GM18951 (cell line): ENCODE data around the gene RNF175.
A peak's percentile ranks its signal among the peaks of the same experiment; 100 is the strongest.
"Not testable (repeated sequence)": the region's sequence is repeated elsewhere in the genome, so short reads cannot be mapped to it uniquely, and the experiment has no call there.

Experiments used
- POLR2A ChIP-seq: IDR thresholded peaks from 4 replicates; pipeline ENCODE4 v1.6.1; 2011; ENCODE audit warnings: mild to moderate bottlenecking; ENCODE audit not compliant: insufficient read length, insufficient read depth; ENCODE audit errors: extremely low read depth
- in situ Hi-C: fragments of 300-500 bp; cut with MboI; formaldehyde crosslinking; loops from one replicate; pipeline ENCODE4 v1.12.0; 2022; ENCODE audit warnings: low sequenced_read_pairs, mixed read lengths, inconsistent platforms; ENCODE audit not compliant: unreplicated experiment

The RNF175 gene

DNA sequence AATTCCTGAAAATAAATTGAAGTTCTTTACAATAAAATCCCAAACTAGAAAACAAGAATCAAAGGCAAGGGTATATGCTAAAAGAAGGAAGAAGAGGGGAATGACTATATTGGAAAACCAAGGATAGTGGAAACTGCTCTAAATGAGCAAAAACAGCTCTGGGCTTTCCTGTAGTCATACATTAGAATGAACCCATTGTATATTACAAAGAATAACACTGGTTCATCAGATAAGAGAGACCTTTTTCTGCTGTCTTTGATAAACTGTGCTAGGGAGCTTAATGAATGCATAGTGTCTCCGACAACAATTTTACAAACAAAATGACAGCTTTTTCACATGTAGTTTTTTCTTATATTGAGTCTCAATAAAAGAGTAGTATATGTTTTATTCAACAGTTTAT is 49.1 kb downstream of the RNF175 start:
- in situ Hi-C loops = no loop called here
- no peak for TF ChIP-seq POLR2A

DNA sequence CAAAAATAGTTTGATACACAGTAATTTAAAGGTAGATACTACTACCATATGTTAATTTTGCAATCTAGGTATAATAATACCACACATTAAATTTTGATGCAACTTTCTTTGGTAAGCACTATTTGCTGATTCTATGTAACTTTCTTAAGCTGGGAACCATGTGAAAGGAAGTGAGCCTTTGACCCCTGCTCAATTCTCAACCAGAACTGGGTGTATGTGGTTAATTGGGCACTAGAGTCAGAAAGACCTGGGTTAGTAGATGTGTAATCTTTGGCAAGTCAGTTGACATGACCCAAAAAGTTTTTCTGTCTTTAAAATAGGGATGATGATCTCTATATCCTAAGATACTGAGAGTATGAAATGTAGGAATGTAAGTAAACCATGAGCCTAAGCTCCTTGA is 53.3 kb downstream of the RNF175 start:
- in situ Hi-C loops = no loop called here
- no peak for TF ChIP-seq POLR2A

GRCh38 chr4:153705743-153706468 is 53.9 kb downstream of the RNF175 start:
- no peak for TF ChIP-seq POLR2A
- in situ Hi-C loops = no loop called here

DNA sequence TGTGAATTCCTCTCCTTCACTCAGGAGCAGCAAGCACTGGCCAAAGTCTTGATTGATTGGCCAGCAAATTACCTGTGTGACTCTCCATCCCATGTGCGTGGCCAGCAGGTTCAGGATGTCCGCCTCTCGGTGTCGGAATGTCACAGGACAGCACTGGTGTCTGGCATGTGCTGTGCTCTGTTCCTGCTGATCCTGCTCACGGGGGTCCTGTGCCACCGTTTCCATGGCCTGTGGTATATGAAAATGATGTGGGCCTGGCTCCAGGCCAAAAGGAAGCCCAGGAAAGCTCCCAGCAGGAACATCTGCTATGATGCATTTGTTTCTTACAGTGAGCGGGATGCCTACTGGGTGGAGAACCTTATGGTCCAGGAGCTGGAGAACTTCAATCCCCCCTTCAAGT is 55.3 kb downstream of the RNF175 start:
- TF ChIP-seq POLR2A = no peak
- in situ Hi-C loops = no loop called here

GRCh38 chr4:153684971-153685371 is 74.9 kb downstream of the RNF175 start:
- in situ Hi-C loops = no loop called here
- no peak for TF ChIP-seq POLR2A

- in situ Hi-C loops = no loop called here
- peak; percentile 39 for TF ChIP-seq POLR2A
These were observed 75.4 kb downstream of the RNF175 start, which contains the start of gene TLR2 for GRCh38 chr4:153684182-153684970. Gene TLR2 (plus strand): TSS chr4:153684280. CDS start chr4:153702908, 18,628 bp downstream.

DNA sequence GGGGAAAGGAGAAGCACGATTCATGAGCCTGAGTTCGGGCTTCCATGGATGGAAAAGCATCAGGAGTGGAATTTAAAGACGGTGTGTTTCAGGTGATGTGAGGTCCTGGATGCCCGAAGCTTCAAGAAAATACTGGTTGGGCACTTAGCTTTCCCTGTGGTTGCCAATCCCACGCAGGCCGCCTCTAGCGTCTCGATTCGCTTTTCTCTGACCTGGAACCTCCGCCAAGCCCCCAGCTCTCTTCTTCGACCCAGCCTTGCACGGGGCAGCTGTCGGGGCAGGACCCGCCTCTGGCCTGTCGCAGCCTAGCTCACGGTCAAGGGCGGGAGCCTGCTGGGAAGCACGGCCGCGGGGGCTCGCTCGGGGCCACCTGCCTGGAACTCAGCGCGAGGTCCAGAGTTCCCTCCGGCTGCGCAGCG is 76.1 kb downstream of the RNF175 start:
- no peak for TF ChIP-seq POLR2A

GRCh38 chr4:153679486-153679885 is 80.3 kb downstream of the RNF175 start:
- TF ChIP-seq POLR2A = no peak
- in situ Hi-C loops = no loop called here

More for the DNA sequence above, 76.1 kb downstream of the RNF175 start:
- in situ Hi-C loops = no loop called here

DNA sequence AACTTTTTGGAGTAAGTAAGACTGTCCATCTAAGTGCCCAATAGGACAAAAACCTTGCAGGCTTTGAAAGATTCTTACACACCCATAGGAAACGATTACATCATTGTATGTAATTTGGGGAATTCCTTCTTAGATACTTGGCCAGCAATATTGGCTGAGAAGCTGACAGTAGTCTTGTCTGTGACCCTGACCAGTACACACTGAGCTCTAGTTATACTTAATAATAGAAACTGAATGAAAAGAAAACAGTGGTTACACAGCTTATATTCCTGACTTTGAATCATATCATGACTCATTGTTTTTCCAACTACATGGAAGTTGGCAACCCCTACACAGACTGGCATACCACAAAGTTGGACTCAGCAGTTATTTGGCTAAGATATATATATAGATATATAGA is 82.8 kb downstream of the RNF175 start:
- in situ Hi-C loops = no loop called here
- no peak for TF ChIP-seq POLR2A

- in situ Hi-C loops = no loop called here
- TF ChIP-seq POLR2A = no peak
These were observed 83.3 kb downstream of the RNF175 start for GRCh38 chr4:153676486-153676885.

GRCh38 chr4:153669838-153670237 is 90.0 kb downstream of the RNF175 start:
- TF ChIP-seq POLR2A = no peak
- in situ Hi-C loops = no loop called here

DNA sequence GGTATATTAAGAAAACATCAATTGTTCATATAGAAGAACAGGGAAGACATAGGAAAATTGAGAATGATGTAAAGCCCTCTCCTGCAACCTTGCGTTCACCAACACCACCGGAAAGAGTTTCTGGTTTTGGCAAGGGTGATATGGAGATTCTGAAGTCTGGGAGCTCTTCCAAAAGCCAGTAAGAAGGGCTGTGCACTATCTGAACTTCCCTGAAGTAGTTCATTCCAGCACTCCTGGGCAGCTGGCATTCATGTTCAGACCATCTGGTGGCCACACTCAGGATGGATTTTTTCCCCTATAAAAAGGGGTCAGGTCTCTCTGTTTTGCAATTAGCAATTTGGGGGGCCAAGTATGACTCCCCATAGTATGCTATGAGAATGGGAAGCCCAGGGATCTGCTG is 91.2 kb downstream of the RNF175 start:
- no peak for TF ChIP-seq POLR2A
- in situ Hi-C loops = no loop called here

- in situ Hi-C loops = not testable (repeated sequence)
These were observed 93.3 kb downstream of the RNF175 start for GRCh38 chr4:153666505-153666904.

DNA sequence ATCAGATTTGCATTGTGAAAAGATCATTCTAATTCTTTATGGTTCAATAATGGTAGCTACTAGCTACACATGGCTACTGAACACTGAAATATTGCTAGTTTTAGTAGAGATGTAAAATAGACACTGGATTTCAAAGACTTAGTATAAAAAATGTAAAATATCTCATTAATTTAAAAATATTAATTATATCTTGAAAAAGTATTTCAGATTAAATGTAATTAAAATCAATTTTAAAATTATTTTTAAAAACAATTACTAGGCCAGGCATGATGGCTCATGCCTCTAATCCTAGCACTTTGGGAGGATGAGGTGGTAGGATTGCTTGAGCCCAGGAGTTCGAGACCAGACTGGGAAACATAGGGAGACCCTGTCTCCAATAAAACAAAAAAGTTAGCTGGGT is 96.2 kb downstream of the RNF175 start:
- in situ Hi-C loops = no loop called here
- no peak for TF ChIP-seq POLR2A
